ENCODE results near the gene PHTF2. TPM values are rescaled to one million over a fixed set of nuclear protein-coding genes. Genes with fewer than 3 reads are reported as not detected.

Gene PHTF2
- total RNA-seq, 1 experiment from 2014 or later: 26.7 TPM

DNA sequence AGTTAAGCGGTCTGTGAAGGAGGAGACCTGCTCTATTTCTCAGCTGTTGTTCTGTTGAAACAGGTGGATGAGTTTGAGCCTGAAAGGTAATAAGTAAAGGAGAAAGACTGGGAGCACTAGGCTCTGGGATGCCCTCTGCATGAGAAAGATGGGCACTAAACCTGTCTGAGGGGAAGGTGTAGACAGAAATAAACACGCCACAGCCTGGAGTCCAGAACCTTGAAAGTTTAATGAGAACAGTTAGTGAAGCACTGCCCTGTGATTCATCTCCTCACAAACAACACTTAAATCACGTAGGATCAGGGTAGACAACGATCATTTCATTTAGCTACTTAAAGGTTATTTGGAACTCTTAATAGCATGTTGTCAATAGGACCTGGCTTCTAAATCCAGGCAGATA, 193.1 kb downstream of the PHTF2 start (continued):
- TF ChIP-seq ZNF274 (IDR thresholded peaks at IDR 0.05; ENCODE audit: low read depth, low read length) (no peak), MAX (IDR thresholded peaks at IDR 0.05) (no peak), CEBPB (IDR thresholded peaks at IDR 0.05; ENCODE audit: low read depth) (no peak)

DNA sequence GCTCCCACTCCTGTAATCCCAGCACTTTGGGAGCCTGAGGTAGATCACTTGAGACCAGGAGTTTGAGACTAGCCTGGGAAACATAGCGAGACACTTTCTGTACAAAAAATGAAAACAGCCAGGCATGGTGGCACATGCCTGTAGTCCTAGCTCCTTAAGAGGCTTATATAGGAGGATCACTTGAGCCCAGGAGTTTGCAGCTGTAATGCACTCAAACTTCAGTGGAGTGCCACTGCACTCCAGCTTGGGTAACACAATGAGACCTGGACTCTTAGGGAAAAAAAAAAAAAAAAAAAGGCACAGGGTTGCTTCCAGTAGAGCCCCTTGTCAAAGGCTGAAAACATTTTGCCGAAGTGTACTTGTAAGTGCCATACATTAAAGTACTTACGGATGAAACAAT, 195.3 kb downstream of the PHTF2 start:
- intact Hi-C loops (cut with micrococcal nuclease): no loop called here
- ChIA-PET CTCF (interaction anchor here (2.0 kb wide), 1 partner anchor 27 kb away, joined by 5 read pairs; no protein-coding TSS in a partner anchor), RAD21 (ENCODE audit: low non-redundant PET in 1 of 2, low total read pairs in 2 of 2, uncharacterized antibody in 2 of 2, unreplicated experiment in 2 of 2) (no interaction called here), POLR2A (no interaction called here)
- Histone ChIP-seq H3K9me3 (ENCODE audit: control insufficient read depth in 1 of 2, insufficient read depth in 1 of 2, low read depth in 1 of 2, low read length in 2 of 2) (no peaks in the 10 kb centered on the region), H3K9ac (ENCODE audit: low read length) (no peak overlapping the region), H3K4me3 (replicated peaks in 1 of 2; ENCODE audit: low read depth in 1 of 2, low read length in 2 of 2) (no peak overlapping the region), H3K9me2 (ENCODE audit: insufficient read depth) (no peaks in the 10 kb centered on the region), H4K20me1 (ENCODE audit: insufficient read depth) (no peaks in the 10 kb centered on the region), H3K4me1 (ENCODE audit: control insufficient read depth in 1 of 2, insufficient read depth in 2 of 2, low read length in 2 of 2) (peaks cover 0 to 10% of the 10 kb centered on the region in 2 experiments; a peak in 2 of 4 replicates), H3K27ac (ENCODE audit: low read depth, low read length) (no peak overlapping the region), H2AFZ (ENCODE audit: low read depth, low read length, poor library complexity, severe bottlenecking) (no peak overlapping the region), H3K27me3 (ENCODE audit: insufficient read depth, low read length) (no peaks in the 10 kb centered on the region), H3K79me2 (ENCODE audit: insufficient read depth, low read length) (no peaks in the 10 kb centered on the region), H3K36me3 (ENCODE audit: control insufficient read depth in 1 of 2, insufficient read depth in 2 of 2, low read length in 2 of 2) (no peaks in the 10 kb centered on the region), H3K4me2 (ENCODE audit: low read length) (no peak overlapping the region)
- ATAC-seq: no peak
- no peak for TF ChIP-seq SP1 (IDR thresholded peaks at IDR 0.05; ENCODE audit: low read depth)
- TF ChIP-seq EZH2 (IDR thresholded peaks at IDR 0.05): no peak
- TF ChIP-seq, protein P1, sequence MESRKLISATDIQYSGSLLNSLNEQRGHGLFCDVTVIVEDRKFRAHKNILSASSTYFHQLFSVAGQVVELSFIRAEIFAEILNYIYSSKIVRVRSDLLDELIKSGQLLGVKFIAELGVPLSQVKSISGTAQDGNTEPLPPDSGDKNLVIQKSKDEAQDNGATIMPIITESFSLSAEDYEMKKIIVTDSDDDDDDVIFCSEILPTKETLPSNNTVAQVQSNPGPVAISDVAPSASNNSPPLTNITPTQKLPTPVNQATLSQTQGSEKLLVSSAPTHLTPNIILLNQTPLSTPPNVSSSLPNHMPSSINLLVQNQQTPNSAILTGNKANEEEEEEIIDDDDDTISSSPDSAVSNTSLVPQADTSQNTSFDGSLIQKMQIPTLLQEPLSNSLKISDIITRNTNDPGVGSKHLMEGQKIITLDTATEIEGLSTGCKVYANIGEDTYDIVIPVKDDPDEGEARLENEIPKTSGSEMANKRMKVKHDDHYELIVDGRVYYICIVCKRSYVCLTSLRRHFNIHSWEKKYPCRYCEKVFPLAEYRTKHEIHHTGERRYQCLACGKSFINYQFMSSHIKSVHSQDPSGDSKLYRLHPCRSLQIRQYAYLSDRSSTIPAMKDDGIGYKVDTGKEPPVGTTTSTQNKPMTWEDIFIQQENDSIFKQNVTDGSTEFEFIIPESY (IDR thresholded peaks at IDR 0.05; ENCODE audit: extremely low read depth, insufficient replicate concordance, low read length): no peak
- TF ChIP-seq SIN3A (IDR thresholded peaks at IDR 0.05; ENCODE audit: low read depth): no peak
- no peak for TF ChIP-seq POLR2A (IDR thresholded peaks at IDR 0.05; ENCODE audit: borderline replicate concordance, extremely low read depth, insufficient read depth, insufficient read length)
- no peak for TF ChIP-seq JUND (IDR thresholded peaks at IDR 0.05)
- no peak for TF ChIP-seq POLR2AphosphoS5 (IDR thresholded peaks at IDR 0.05; ENCODE audit: low read depth, low read length)
- TF ChIP-seq CEBPB (IDR thresholded peaks at IDR 0.05; ENCODE audit: low read depth): no peak
- no peak for TF ChIP-seq RAD21 (IDR thresholded peaks at IDR 0.05; ENCODE audit: low read depth)
- TF ChIP-seq ZFX (IDR thresholded peaks at IDR 0.05): no peak
- no peak for TF ChIP-seq ATF3 (IDR thresholded peaks at IDR 0.05)
- no peak for TF ChIP-seq EZH2phosphoT487 (IDR thresholded peaks at IDR 0.05; ENCODE audit: borderline replicate concordance)
- TF ChIP-seq CTCF (IDR thresholded peaks at IDR 0.05 in 2 of 3, conservative IDR thresholded peaks at IDR 0.05 in 1 of 3; ENCODE audit: borderline replicate concordance in 1 of 3, insufficient read depth in 1 of 3, low read depth in 2 of 3, low read length in 2 of 3): no peak
- TF ChIP-seq ZNF274 (IDR thresholded peaks at IDR 0.05; ENCODE audit: low read depth, low read length): no peak
- TF ChIP-seq ELF1 (IDR thresholded peaks at IDR 0.05; ENCODE audit: borderline replicate concordance, low read depth): no peak
- TF ChIP-seq TCF7L2 (IDR thresholded peaks at IDR 0.05; ENCODE audit: borderline replicate concordance, extremely low read depth, insufficient read depth, insufficient read length): no peak
- TF ChIP-seq CBX3 (IDR thresholded peaks at IDR 0.05; ENCODE audit: low read depth): no peak
- no peak for TF ChIP-seq SRF (IDR thresholded peaks at IDR 0.05; ENCODE audit: low read depth)
- TF ChIP-seq YY1 (IDR thresholded peaks at IDR 0.05; ENCODE audit: extremely low read depth, insufficient replicate concordance, low read depth, low read length): no peak
- BruUV-seq (replicated peaks): no TSS peak
- DNase-seq (ENCODE audit: low read depth, low spot score): no peak

Data from HCT116 (cell line).